Right kidney (tissue), 1 donor: ENCODE measurements around the gene ARL3.

Experiments
- DNase-seq: peaks from one replicate; pipeline ENCODE4 v3.0.0-alpha.2; 2016

Gene ARL3

DNA sequence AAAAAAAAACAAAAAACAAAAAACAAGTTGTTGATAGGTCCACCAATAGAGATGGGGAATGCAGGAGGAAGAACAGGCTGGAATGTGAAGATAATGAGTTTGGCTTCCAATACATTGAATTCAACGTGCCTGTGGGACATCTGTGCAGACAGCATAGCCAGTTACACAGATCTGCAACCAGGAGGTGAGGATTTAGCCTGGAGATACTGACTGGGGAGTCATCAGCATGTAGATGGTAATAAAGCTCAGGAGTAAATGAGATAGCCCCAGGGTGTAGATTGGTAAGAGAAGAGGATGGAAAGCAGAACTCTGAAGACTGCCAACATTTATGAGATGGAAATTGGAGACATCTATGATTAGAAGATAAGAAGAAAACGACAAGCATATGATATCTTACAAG, 74.7 kb downstream of the ARL3 start:
- no peak for DNase-seq

- DNase-seq = no peak
Measured at GRCh38 chr10:102635377-102635776, 78.8 kb downstream of the ARL3 start.

DNA sequence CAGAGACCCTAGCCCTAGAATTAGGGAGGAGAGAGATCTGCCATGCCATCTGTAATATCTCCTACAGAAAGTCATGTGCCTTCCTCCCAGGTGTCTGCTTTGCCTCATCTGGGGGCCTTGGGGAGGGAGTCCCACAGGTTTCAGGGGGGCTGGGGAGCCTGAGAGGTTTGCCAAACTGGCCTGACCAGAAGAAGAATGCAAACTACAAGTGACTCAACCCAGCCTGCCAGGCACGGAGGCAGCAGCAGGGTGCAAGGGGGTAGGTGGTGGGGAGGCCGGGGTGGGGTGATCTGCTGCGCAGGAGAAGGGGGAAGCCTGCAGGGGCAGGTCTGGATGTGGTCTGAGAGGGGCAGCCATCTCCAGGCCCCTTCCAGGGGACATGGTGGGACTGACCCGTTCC, 79.5 kb downstream of the ARL3 start:
- DNase-seq = no peak

GRCh38 chr10:102633848-102634247, 80.3 kb downstream of the ARL3 start:
- no peak for DNase-seq

- DNase-seq = no peak
Measured at GRCh38 chr10:102633287-102633686, 80.9 kb downstream of the ARL3 start.

DNA sequence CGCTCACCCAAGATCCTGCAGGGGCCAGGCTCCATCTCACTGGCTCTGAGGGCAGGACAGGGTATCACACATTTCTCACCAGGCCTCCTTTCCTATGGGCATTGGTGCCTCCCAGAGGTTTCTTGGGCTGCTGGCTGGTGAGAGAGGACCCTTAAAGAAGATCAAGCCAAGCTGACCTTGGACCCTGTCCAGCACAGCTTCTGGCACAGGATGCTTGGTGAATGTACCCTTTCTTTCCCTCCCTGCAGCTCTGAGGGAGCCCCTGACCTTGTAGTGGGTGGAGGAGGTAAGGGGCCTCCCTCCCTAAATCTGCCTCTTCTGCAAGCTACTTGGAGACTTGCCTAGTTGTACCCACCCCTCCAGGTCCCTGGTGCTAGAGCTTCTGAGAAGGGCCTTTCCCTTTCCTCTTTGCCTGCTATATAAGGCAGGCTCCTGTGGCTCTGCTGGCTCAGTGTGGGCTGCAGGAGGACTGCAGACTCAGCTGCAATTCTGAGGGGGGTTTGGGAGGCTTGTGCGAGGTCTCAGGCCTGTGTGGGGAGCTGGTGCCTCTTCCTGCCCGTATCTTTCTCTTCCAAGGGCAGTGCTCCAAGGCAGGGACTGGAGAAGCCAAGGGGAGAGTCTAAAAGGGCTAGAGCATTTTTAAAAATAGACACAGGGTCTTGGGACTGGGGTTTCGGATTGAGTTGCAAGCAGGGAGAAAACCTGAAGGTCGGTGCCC, 81.6 kb downstream of the ARL3 start:
- DNase-seq = no peak

DNA sequence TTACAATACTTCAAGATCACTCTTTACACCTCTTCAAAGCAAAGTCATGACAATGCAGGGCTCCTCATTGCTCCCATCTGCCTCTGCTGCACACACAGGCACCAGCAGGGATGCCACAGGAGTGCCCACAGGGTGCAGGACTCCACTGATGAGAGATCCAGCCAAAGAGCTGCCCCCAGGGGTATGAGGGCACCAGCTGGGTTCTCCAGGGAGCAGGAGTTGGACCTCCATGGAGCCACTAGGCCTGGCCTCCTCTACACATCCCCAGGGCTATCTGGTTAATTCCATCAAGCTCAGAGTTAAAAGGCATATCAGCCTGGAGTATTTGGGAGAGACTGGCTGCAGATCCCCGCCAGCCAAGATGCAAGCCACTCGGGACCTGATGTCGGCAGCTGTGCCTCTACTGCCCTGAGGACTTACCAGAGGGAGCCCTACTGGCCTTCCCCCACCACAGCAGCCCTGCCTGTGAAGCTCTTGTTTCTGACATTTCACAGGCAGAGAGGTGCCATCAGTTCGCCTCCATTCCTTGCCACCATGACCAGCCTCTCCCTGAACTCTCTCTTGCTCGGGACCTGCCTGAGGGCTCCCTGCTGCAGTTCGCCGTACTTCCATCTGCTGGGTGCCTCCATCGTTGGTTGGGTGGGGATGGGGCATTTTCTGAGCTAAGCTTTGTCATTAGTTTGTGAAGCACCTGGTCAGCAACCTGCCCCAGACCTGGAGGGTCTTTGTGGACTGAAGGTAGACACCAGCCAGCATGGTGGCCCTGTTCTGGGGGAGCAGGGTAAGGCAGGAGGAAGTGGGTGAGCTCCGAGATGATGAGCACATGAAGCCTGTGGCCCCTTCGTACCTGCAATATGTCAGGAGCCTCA, 82.4 kb downstream of the ARL3 start:
- DNase-seq = no peak

- no peak for DNase-seq
Measured at GRCh38 chr10:102630663-102631062, 83.5 kb downstream of the ARL3 start.

DNA sequence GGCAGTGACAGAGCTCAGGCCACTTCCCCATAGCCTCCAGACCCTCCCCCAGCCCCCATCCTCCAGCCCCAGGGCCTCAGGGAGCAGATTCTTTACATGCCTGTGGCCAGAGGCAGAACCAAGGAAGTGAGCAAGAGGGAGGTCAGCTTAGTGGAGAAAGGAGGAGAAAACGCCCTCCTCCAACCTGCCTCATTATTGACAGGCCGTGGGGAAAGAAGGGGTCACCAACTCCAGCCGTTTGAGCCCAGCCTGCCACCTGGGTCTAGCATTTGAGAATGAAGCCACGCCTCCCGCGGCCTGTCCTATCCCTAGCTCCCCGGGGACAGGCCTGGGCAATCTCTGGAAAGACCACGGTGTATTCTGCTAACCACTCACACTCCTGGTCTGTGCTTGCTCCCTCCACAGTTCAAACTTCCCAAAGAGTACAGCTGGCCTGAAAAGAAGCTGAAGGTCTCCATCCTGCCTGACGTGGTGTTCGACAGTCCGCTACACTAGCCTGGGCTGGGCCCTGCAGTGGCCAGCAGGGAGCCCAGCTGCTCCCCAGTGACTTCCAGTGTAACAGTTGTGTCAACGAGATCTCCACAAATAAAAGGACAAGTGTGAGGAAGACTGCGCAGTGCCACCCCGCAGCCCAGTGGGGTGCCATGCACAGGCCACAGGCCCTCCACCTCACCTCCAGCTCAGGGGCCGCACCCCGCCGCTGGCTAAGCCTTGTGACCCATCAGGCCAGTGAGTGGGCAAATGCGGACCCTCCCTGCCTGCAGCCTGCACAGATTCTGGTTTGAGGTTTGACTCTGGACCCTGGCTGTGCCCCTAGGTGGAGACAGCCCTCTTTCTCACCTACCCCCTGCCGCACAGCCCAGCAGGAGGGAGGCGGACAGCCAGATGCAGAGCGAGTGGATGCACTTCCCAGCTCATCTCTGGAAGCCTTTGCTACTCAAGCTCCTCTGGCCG, 84.3 kb downstream of the ARL3 start:
- DNase-seq = peak; percentile 67

- DNase-seq = no peak
Measured at GRCh38 chr10:102628451-102628911, 85.7 kb downstream of the ARL3 start.

DNA sequence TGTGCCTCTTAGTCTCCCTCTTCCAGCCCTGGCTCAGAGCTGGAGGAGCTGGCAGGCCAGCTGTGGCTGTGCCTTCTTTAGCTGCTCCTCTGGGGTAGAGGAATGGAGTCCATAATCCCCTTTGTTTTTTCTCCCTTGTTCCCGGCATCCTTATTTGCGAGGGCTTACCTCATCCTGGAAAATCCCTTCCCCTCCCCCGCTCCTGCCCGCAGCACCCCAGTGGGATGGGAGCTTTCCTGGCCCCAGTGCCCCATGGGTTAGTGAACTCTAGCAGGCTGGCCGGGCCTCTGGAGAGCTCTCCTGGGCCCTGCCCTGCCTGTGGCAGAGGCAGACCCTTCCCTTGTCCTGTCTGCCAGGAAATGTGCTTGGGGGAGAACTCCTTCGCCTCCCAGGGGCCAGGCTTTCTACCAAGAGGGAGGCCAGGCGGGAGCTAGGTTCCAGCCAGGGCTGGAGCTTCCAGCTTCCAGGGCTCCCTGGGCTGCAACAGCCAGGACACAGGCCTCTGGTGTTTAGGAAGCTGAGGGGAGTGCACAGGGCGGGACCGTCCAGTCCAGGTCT, 86.4 kb downstream of the ARL3 start:
- peak; percentile 64 for DNase-seq

DNA sequence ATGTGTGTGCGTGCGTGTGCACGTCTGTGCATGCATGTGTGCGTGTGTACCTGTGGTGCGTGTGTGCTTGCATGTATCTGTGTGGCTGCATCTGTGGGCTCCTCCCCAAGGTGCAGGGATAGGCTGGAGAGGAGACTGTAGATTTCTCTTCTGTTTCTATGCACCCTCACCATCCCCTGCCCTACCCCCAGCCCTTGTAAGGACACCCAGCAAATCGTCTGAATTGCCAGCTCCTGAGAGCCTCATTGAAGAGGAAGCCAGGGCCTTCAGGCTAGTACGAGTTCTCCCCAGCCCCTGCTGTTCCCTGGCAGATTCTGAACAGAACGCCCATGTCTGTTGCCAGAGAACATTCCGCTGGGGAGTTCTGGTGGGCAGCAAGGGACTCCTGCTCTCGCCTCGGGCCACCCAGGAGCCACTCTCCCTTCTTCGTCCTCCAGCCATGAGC, 86.9 kb downstream of the ARL3 start:
- peak; percentile 43 for DNase-seq

- no peak for DNase-seq
Measured at GRCh38 chr10:102626026-102626685, 88.0 kb downstream of the ARL3 start.

- DNase-seq = no peak
Measured at GRCh38 chr10:102624751-102625645, 89.2 kb downstream of the ARL3 start.

- DNase-seq = no peak
Measured at GRCh38 chr10:102624094-102624493, 90.1 kb downstream of the ARL3 start.
